Epithelial cell of esophagus (primary cell): ENCODE data around the gene ZNF814.

Experiments used
- DNase-seq: peaks from one replicate; pipeline ENCODE4 v3.0.0; 2010; ENCODE audit warnings: low read depth
- H3K4me3 ChIP-seq: 2 replicates; pipeline ENCODE4 v1.5.1; 2011; ENCODE audit warnings: mild to moderate bottlenecking, low read length, control low read depth
- CTCF ChIP-seq: IDR thresholded peaks from 2 replicates; pipeline ENCODE4 v1.5.1; 2011; ENCODE audit warnings: low read depth, mild to moderate bottlenecking, low read length, control low read depth, inconsistent platforms; ENCODE audit not compliant: insufficient read depth; ENCODE audit errors: missing control alignments

The ZNF814 gene

DNA sequence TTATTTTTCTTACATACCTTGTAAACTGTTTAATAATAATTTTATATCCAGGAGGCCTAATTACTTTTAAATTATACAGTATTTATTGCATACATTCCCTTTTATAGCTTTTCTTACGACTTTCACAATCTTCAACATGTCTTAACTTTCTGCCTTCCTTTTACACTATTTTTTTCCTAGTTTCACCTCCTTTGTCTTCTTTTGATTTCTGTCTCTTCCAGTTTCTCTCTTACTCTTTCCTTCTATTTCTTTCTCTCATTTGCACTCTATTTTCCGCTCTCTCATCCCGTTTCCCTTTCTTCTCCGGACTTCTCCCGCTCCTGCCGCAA is 85.6 kb downstream of the ZNF814 start:
- DNase-seq = no peak
- H3K4me3 ChIP-seq = peak overlapping the region; percentile 66
- TF ChIP-seq CTCF = no peak

DNA sequence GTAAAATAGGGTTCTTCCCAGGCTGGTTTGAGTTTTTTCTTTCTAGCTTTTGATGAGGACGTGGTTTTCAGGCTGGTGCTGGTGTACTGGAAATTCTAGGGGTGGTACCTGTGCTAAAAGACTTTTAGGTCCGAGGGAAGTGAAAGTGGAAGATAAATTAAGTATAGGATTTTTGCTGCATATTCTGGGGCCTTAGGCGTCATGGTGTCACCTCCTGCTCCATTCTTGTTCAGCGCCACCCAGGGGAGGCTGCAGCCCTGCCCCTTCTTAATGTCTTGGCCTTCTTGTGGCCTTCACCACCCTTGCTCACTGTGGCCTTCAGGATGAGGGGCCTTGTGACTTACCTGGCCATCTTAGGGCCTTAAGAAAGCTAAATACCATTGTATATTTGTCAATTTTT is 86.6 kb downstream of the ZNF814 start:
- H3K4me3 ChIP-seq = no peak overlapping the region
- no peak for DNase-seq
- TF ChIP-seq CTCF = no peak

GRCh38 chr19:57800696-57801095 is 88.1 kb downstream of the ZNF814 start:
- no peak for TF ChIP-seq CTCF
- no peak overlapping the region for H3K4me3 ChIP-seq
- no peak for DNase-seq
